Sigmoid colon (tissue), 7 donors: ENCODE data around the gene MYO1G. TPM values are rescaled to one million over a fixed set of nuclear protein-coding genes. Genes with fewer than 3 reads are reported as not detected.

Source experiments
- DNase-seq: peaks from one replicate; pipeline ENCODE4 v3.0.0-alpha.2; 2019
- H3K27ac ChIP-seq, 4 donors: fragments of 200-600 bp; sonication (generic); one replicate each; pipeline ENCODE4 v1.5.1; 2016 to 2019; ENCODE audit warnings: mild to moderate bottlenecking in 1 of 4
- H3K27me3 ChIP-seq, 3 donors: fragments of 200-600 bp; sonication (generic); one replicate each; pipeline ENCODE4 v1.5.1; 2019; ENCODE audit warnings: mild to moderate bottlenecking in 1 of 3
- H3K36me3 ChIP-seq, 4 donors: fragments of 200-600 bp; sonication (generic); one replicate each; pipeline ENCODE4 v1.5.1; 2016 to 2019
- H3K4me1 ChIP-seq, 4 donors: fragments of 200-600 bp; sonication (generic); one replicate each; pipeline ENCODE4 v1.5.1; 2017 to 2019
- H3K4me3 ChIP-seq, 4 donors: fragments of 200-600 bp; sonication (generic); one replicate each; pipeline ENCODE4 v1.5.1; 2017 to 2019; ENCODE audit warnings: mild to moderate bottlenecking in 2 of 4, moderate library complexity in 1 of 4
- H3K9me3 ChIP-seq, 4 donors: fragments of 200-600 bp in 3 of 4; sonication (generic) in 3 of 4; one replicate each; pipeline versions ENCODE4 v1.5.1 to v1.6.1; 2013 to 2019
- EP300 ChIP-seq, 4 donors: sonication (generic); formaldehyde crosslinking; IDR thresholded peaks; one replicate each; pipeline ENCODE4 v1.6.1; 2017; ENCODE audit warnings: antibody characterized with exemption in 4 of 4
- POLR2A ChIP-seq, 2 donors: fragments of 450-650 bp; IDR thresholded peaks; one replicate each; pipeline ENCODE4 v1.6.1; 2016; ENCODE audit warnings: antibody characterized with exemption in 2 of 2, mild to moderate bottlenecking in 2 of 2, moderate library complexity in 2 of 2
- POLR2AphosphoS5 ChIP-seq, 4 donors: sonication (generic); formaldehyde crosslinking; IDR thresholded peaks; one replicate each; pipeline ENCODE4 v1.6.1; 2017; ENCODE audit warnings: antibody characterized with exemption in 4 of 4
- WGBS, 2 donors: extraction: QIAGEN DNeasy Blood & Tissue Kit; methylation state at CpG; one replicate each; pipeline ENCODE4 v1.1.7; 2013; 5-methylcytosine and 5-hydroxymethylcytosine counted together
- intact Hi-C: fragments of 100-400 bp; cut with DNase I; formaldehyde crosslinking; loops from one replicate; pipeline ENCODE4 v1.15.1; 2023
- polyA plus RNA-seq, 3 donors: library from polyadenylated mRNA; stranded (reverse); fragments of 200-250 nt; gene quantifications; one replicate each; pipeline ENCODE4 v1.2.3, GENCODE V29; 2013
- total RNA-seq, 4 donors: library from RNA; depleted of rRNA; stranded (reverse); fragments of >200 nt; gene quantifications; one replicate each; pipeline ENCODE4 v1.1.0, GENCODE V29; 2016
- TF ChIP-seq, protein P1 (sequence below), 4 experiments: fragments of 450-650 bp in 3 of 4; fragments of 200-600 bp in 1 of 4; IDR thresholded peaks; one replicate each; pipeline ENCODE4 v1.5.1; 2016 to 2019; ENCODE audit warnings: antibody characterized with exemption in 4 of 4, mild to moderate bottlenecking in 3 of 4, moderate library complexity in 2 of 4
- donor health status: healthy with polysubstance abuse.
- donor health status: Bipolar disorder and iron deficiency.
- donor health status: healthy.

The MYO1G gene
- total and polyA plus RNA-seq, 7 donors = 1.1 to 19.5 (median 2.4) TPM

DNA sequence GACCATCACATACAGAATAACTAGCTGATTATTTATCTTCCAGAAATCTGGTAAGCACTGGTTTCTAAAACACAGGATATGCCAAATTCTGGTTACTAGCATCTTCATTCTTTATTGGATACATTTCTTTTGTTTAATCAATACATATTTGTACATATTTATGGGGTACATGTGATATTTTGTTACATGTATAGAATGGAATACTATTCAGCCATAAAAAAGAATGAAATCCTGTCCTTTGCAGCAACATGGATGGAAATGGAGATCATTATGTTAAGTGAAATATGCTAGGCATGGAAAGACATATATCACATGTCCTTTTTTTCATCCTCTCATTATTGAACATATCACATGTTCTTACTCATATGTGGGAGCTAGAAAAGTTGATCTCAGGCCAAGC is 60.8 kb downstream of the MYO1G start:
- intact Hi-C loops = no loop called here
- no peaks in the 10 kb centered on the region for H3K36me3 ChIP-seq

DNA sequence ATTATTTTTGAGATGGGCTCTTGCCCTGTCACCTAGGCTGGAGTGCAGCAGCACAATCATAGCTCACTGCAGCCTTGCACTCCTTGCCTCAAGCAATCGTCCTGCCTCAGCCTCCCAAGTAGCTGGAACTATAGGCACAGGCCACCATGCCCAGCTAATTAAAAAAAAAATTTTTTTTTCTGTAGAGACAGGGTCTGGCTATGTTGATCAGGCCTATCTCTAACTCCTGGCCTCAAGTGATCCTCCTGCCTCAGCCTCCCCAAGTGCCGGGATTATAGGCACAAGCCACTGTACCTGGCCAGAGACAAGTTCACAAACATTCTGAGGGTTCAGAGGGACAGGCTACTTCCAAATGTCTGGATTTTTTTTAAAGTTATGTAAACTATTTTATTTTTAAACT is 61.4 kb downstream of the MYO1G start:
- no peak overlapping the region for H3K4me3 ChIP-seq
- intact Hi-C loops = no loop called here
- H3K36me3 ChIP-seq = no peaks in the 10 kb centered on the region
- 90 to 95% methylated on average over 2 of the region's 2 CpGs for WGBS, 2 donors
- TF ChIP-seq EP300 (IDR thresholded peaks at IDR 0.05) = no peak
- no peak for TF ChIP-seq POLR2AphosphoS5 (IDR thresholded peaks at IDR 0.05)
- no peak for TF ChIP-seq POLR2A (IDR thresholded peaks at IDR 0.05)
- TF ChIP-seq, protein P1, sequence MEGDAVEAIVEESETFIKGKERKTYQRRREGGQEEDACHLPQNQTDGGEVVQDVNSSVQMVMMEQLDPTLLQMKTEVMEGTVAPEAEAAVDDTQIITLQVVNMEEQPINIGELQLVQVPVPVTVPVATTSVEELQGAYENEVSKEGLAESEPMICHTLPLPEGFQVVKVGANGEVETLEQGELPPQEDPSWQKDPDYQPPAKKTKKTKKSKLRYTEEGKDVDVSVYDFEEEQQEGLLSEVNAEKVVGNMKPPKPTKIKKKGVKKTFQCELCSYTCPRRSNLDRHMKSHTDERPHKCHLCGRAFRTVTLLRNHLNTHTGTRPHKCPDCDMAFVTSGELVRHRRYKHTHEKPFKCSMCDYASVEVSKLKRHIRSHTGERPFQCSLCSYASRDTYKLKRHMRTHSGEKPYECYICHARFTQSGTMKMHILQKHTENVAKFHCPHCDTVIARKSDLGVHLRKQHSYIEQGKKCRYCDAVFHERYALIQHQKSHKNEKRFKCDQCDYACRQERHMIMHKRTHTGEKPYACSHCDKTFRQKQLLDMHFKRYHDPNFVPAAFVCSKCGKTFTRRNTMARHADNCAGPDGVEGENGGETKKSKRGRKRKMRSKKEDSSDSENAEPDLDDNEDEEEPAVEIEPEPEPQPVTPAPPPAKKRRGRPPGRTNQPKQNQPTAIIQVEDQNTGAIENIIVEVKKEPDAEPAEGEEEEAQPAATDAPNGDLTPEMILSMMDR (IDR thresholded peaks at IDR 0.05) = no peak
- no peak for DNase-seq
- no peak overlapping the region for H3K27ac ChIP-seq
- no peaks in the 10 kb centered on the region for H3K9me3 ChIP-seq
- peaks cover 0 to 5% (median 2%) of the 10 kb centered on the region in 4 donors for H3K4me1 ChIP-seq
- H3K27me3 ChIP-seq = no peaks in the 10 kb centered on the region

More for the DNA sequence above, 60.8 kb downstream of the MYO1G start:
- no peaks in the 10 kb centered on the region for H3K9me3 ChIP-seq
- no peak overlapping the region for H3K27ac ChIP-seq
- no peaks in the 10 kb centered on the region for H3K27me3 ChIP-seq
- TF ChIP-seq POLR2A (IDR thresholded peaks at IDR 0.05) = no peak
- TF ChIP-seq, protein P1 (IDR thresholded peaks at IDR 0.05) = no peak
- TF ChIP-seq EP300 (IDR thresholded peaks at IDR 0.05) = no peak
- no peak for TF ChIP-seq POLR2AphosphoS5 (IDR thresholded peaks at IDR 0.05)
- H3K4me3 ChIP-seq = no peak overlapping the region
- DNase-seq = no peak
- H3K4me1 ChIP-seq = peaks cover 0 to 5% (median 2%) of the 10 kb centered on the region in 4 donors

DNA sequence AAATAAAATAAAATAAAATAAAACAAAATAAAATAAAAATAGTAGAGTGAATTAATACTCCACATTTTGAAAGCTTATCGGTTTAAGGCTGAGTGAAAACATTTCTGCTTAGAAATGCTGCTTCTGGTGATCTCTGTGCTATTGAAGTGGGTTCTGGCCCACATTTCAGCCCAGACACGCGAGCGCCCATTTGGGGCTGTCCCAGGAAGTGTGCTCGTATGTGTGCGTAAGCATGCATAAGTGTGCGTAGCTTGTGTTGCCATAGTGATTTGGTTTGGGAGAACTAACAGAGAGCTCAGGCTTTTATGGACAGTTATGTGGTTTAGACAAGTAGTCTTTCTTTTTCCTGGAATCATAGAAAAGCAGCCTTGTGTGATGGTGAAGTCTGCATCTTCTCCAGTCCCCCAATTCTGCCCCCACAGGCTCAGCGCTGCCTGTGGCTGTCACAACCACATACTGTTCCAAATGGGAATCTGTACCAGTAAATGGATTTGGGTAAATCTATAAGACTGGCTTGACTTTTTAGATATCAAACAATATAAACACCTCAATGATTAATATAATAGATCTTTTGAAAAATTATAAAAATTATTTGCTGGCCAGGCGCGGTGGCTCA is 63.7 kb downstream of the MYO1G start:
- no peaks in the 10 kb centered on the region for H3K36me3 ChIP-seq
- H3K27me3 ChIP-seq = no peaks in the 10 kb centered on the region
- 54 to 78% methylated on average over 10 of the region's 10 CpGs for WGBS, 2 donors
- H3K9me3 ChIP-seq = no peaks in the 10 kb centered on the region
- H3K4me3 ChIP-seq = no peak overlapping the region
- H3K27ac ChIP-seq = no peak overlapping the region
- H3K4me1 ChIP-seq = no peaks in the 10 kb centered on the region
- intact Hi-C loops = no loop called here
- DNase-seq = no peak
- TF ChIP-seq EP300 (IDR thresholded peaks at IDR 0.05) (no peak), POLR2AphosphoS5 (IDR thresholded peaks at IDR 0.05) (no peak), POLR2A (IDR thresholded peaks at IDR 0.05) (no peak)
- TF ChIP-seq, protein P1 (IDR thresholded peaks at IDR 0.05) = no peak

DNA sequence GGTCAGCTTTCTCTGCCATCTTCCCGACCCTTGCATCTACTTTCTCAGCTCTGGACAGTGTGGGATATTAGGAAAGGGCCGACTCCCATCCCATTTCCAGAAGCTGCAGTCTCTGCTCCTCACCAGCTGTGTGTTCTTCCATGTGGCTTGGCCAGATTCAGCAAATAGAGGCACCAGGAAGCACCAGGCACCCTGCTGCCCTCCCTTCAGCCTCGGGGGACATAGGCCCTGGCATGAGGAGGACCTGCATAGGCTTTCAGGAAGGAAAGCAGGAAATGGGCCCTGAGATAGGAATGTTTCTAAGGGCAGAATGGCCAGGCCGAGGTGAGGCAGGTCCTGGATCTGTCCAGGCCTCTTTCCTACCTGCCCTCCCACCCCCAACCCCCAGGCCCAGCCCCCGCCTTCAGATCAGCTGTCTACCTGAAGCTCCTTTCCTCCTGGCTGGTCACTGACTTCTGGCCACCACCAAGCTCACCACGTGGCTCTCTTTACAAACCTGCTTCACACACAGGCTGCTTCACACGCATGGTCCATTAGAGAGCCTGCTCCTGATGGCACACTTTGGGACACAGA is 66.0 kb downstream of the MYO1G start:
- Histone ChIP-seq H3K4me1 (no peaks in the 10 kb centered on the region), H3K36me3 (no peaks in the 10 kb centered on the region), H3K9me3 (no peaks in the 10 kb centered on the region), H3K27ac (no peak overlapping the region), H3K27me3 (no peaks in the 10 kb centered on the region), H3K4me3 (no peak overlapping the region)
- TF ChIP-seq POLR2A (IDR thresholded peaks at IDR 0.05) = no peak
- TF ChIP-seq, protein P1 (IDR thresholded peaks at IDR 0.05) = no peak
- no peak for TF ChIP-seq EP300 (IDR thresholded peaks at IDR 0.05)
- TF ChIP-seq POLR2AphosphoS5 (IDR thresholded peaks at IDR 0.05) = no peak
- intact Hi-C loops = no loop called here
- WGBS, 2 donors = 55 to 60% methylated on average over 7 of the region's 7 CpGs
- DNase-seq = no peak

Other genes with a start within 250 kb of the MYO1G start
- 10 to 100 TPM; 11.1 to 44.6 (median 12.5) TPM for gene ZMIZ2, start 230.2 kb downstream of the MYO1G start, total RNA-seq
- 10 to 100 TPM in 1 of 3 donors, 1 to 10 TPM in 2; 8.4 to 64.7 (median 8.6) TPM for gene ZMIZ2, start 230.2 kb downstream of the MYO1G start, polyA plus RNA-seq
- 1,000 to 10,000 TPM; 1,033 to 1,396 (median 1,180) TPM for gene PPIA, start 182.3 kb downstream of the MYO1G start, total RNA-seq
- 1,000 to 10,000 TPM; 3,100 to 3,915 (median 3,764) TPM for gene PPIA, start 182.3 kb downstream of the MYO1G start, polyA plus RNA-seq
- gene H2AZ2, start 130.9 kb downstream of the MYO1G start, total RNA-seq = 100 to 1,000 TPM; 158 to 211 (median 207) TPM
- gene H2AZ2, start 130.9 kb downstream of the MYO1G start, polyA plus RNA-seq = 100 to 1,000 TPM in 2 of 3 donors, 10 to 100 TPM in 1; 97.3 to 140 (median 131) TPM
- 10 to 100 TPM; 31.4 to 40.3 (median 38.5) TPM for gene PURB, start 93.5 kb downstream of the MYO1G start, total RNA-seq
- gene PURB, start 93.5 kb downstream of the MYO1G start, polyA plus RNA-seq = 10 to 100 TPM in 1 of 3 donors, 1 to 10 TPM in 2; 4.2 to 10.7 (median 6.0) TPM
- 10 to 100 TPM; 28.1 to 40.7 (median 36.3) TPM for gene CCM2, start 21.2 kb upstream of the MYO1G start, total RNA-seq
- 10 to 100 TPM; 29.1 to 54.2 (median 29.4) TPM for gene CCM2, start 21.2 kb upstream of the MYO1G start, polyA plus RNA-seq
- gene NACAD, start 110.0 kb upstream of the MYO1G start, total RNA-seq = 1 to 10 TPM; 3.2 to 8.9 (median 4.9) TPM
- 1 to 10 TPM in 1 of 3 donors, under 1 TPM in 2; 0.23 to 1.9 (median 0.60) TPM for gene NACAD, start 110.0 kb upstream of the MYO1G start, polyA plus RNA-seq
- gene TBRG4, start 132.7 kb upstream of the MYO1G start, total RNA-seq = 10 to 100 TPM; 40.3 to 57.1 (median 46.8) TPM
- gene TBRG4, start 132.7 kb upstream of the MYO1G start, polyA plus RNA-seq = 10 to 100 TPM; 31.8 to 80.1 (median 44.6) TPM
- gene RAMP3, start 178.8 kb upstream of the MYO1G start, total RNA-seq = 10 to 100 TPM; 18.4 to 57.8 (median 33.7) TPM
- gene RAMP3, start 178.8 kb upstream of the MYO1G start, polyA plus RNA-seq = 10 to 100 TPM in 1 of 3 donors, 1 to 10 TPM in 2; 2.5 to 26.0 (median 4.8) TPM